ENCODE results near the gene IFT88. TPM values are rescaled to one million over a fixed set of nuclear protein-coding genes. Genes with fewer than 3 reads are reported as not detected.

Gene IFT88
- total RNA-seq, 8 experiments from 2014 or later: 8.9 to 31.7 (median 16.0) TPM

DNA sequence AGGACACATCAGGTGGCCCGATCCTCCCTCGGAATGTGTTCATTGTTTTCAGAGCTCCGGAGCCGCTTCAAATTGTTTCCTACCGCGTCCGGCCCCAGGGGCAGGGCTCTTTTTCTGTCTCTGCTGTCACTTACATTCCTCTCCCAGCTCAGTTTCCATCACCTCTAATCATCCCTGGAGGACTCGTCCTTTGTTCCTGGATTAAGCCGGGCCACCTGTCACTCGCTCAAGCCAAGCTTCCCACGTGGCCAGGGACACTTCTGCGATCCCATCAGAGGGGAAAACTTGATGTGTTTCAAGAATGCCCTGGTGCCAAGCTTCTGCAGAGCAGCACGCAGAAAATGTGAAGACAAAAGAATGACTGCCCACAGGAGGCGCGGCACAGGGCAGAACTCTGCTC, 150.0 kb downstream of the IFT88 start:
- WGBS, 10 experiments: 67 to 93% (median 72%) methylated on average over 3 to 13 of the region's 15 CpGs; no CpG with 5 or more reads in 3 of the 10 experiments
- H3K4me3 ChIP-seq: no peak overlapping the region
- H3K4me1 ChIP-seq (replicated peaks in 1 of 2): peaks cover 2 to 12% of the 10 kb centered on the region in 2 donors
- H3K27ac ChIP-seq: no peak overlapping the region
- ATAC-seq (replicated peaks in 6 of 8): no peak
- in situ Hi-C loops (cut with MboI; ENCODE audit: low pct_unique_long_range_greater_than_20kb in 2 of 9, low sequenced_read_pairs in 9 of 9, unreplicated experiment in 9 of 9): loop anchor here in 3 of 9 experiments (25.0 kb wide), 2 partner anchors 120 to 195 kb away; partner anchors contain the start of gene XPO4 (in 3 of the 3)

DNA sequence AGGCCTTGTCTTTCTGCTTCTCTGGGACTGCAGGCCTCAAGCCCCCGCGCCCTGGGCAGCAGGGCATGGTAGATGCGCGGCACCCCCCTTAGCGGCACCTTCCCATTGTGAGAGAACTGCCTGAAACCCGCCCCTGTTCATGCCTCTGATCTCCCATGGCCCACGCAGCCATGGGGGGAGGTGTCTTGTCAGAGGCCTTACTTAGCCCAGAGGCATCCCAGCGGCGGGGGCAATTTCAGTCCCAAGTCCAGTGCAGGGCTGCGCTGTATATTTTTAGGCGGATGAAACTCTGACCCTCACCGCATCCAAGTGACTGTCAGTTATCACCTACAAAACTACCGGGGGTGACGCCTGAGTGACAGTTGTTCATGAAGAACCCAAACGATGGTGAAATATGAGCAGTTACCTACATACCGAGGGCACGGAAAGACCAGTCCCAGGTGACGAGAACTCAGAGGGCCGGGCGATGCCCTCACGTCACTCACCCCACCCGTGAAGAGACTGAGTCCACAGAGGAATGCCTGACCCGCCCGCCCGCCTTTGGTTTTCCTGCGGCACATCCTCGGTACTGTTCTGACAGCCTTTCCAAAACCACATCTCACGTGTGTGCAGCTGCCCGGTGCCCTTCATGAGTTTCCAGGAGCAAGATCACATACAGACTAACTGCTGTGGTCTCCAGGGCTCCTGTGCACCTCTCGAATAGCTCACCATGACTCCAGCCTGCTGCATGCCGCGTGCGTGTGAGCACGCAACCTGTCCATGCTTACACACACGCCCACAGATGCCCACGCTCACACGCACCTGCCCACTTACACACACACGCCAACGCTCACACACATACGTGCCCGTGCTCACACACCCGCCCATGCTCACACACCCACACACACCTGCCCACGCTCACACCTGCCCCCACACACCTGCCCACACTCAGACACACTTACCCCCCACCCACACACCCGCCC, 150.9 kb downstream of the IFT88 start:
- Histone ChIP-seq H3K4me1 (replicated peaks in 1 of 2) (peaks cover 2 to 10% of the 10 kb centered on the region in 2 donors), H3K27ac (no peak overlapping the region), H3K4me3 (no peak overlapping the region)
- in situ Hi-C loops (cut with MboI; ENCODE audit: low pct_unique_long_range_greater_than_20kb in 2 of 9, low sequenced_read_pairs in 9 of 9, unreplicated experiment in 9 of 9): loop anchor here in 3 of 9 experiments (25.0 kb wide), 2 partner anchors 119 to 194 kb away; partner anchors contain the start of gene XPO4 (in 3 of the 3)
- 83 to 100% (median 96%) methylated on average over 1 to 10 of the region's 44 CpGs; no CpG with 5 or more reads in 3 of the 10 experiments for WGBS, 10 experiments
- ATAC-seq (replicated peaks in 6 of 8): no peak

- peaks cover 0 to 6% of the 10 kb centered on the region in 2 donors for H3K4me1 ChIP-seq (replicated peaks in 1 of 2)
- no peak overlapping the region for H3K4me3 ChIP-seq
- no peak for ATAC-seq (replicated peaks in 6 of 8)
- in situ Hi-C loops (cut with MboI; ENCODE audit: low pct_unique_long_range_greater_than_20kb in 2 of 9, low sequenced_read_pairs in 9 of 9, unreplicated experiment in 9 of 9): loop anchor here in 3 of 9 experiments (25.0 kb wide), 2 partner anchors 118 to 193 kb away; partner anchors contain the start of gene XPO4 (in 3 of the 3)
- WGBS, 10 experiments: 20 to 100% (median 95%) methylated on average over 1 to 5 of the region's 12 CpGs; no CpG with 5 or more reads in 2 of the 10 experiments
- no peak overlapping the region for H3K27ac ChIP-seq
These were observed 152.1 kb downstream of the IFT88 start for GRCh38 chr13:20718958-20719566.

DNA sequence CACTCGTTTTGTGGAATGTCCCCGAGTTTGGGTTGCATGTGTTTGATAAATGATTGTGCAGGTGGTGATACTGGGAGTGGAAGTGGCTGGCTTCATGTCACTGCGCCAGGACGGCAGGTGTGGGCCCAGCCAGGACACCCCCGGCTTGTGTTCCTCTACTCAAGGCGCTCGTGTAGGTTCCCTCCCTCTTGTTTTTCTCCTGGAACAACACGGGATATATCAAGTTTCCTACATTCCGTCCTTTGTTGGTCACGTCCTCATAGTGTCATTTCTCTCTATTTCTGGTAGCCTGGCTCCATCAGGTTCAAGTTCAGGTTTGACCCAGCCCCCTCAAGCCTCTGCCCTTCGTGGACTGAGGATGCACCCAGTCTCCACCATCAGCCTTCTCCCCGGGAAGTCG, 152.8 kb downstream of the IFT88 start:
- in situ Hi-C loops (cut with MboI; ENCODE audit: low pct_unique_long_range_greater_than_20kb in 2 of 9, low sequenced_read_pairs in 9 of 9, unreplicated experiment in 9 of 9): loop anchor here in 3 of 9 experiments (25.0 kb wide), 2 partner anchors 118 to 193 kb away; partner anchors contain the start of gene XPO4 (in 3 of the 3)
- Histone ChIP-seq H3K4me1 (replicated peaks in 1 of 2) (peaks cover 0 to 6% of the 10 kb centered on the region in 2 donors), H3K27ac (no peak overlapping the region), H3K4me3 (no peak overlapping the region)
- ATAC-seq (replicated peaks in 6 of 8): no peak
- 45 to 100% (median 86%) methylated on average over 2 to 12 of the region's 13 CpGs; no CpG with 5 or more reads in 3 of the 10 experiments for WGBS, 10 experiments

DNA sequence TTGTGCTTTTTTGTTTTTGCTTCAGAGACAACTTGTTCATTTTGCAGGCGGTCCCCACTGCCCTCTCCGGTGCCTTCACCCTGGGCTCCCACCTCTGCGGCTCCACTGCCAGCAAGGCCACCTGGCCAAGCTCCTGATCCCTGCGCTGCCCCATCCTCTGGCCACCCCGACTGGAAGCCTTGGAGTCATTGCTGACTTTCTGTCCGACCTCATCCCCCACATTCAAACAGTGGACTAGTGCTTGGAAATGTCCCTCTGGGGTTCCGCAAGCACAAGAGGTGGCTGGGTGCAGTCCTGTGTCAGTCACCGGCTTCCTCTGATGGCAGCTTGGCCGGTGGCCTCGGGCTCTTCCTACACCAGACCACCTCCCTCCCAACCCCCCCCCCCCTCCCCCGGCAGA, 153.5 kb downstream of the IFT88 start:
- ATAC-seq (replicated peaks in 6 of 8): no peak
- H3K4me3 ChIP-seq: no peak overlapping the region
- no peak overlapping the region for H3K27ac ChIP-seq
- WGBS, 10 experiments: 90 to 100% (median 91%) methylated on average over 2 to 5 of the region's 11 CpGs; no CpG with 5 or more reads in 7 of the 10 experiments
- in situ Hi-C loops (cut with MboI; ENCODE audit: low pct_unique_long_range_greater_than_20kb in 2 of 9, low sequenced_read_pairs in 9 of 9, unreplicated experiment in 9 of 9): loop anchor here in 3 of 9 experiments (25.0 kb wide), 2 partner anchors 117 to 192 kb away; partner anchors contain the start of gene XPO4 (in 3 of the 3)
- peaks cover 0 to 3% of the 10 kb centered on the region in 2 donors for H3K4me1 ChIP-seq (replicated peaks in 1 of 2)

DNA sequence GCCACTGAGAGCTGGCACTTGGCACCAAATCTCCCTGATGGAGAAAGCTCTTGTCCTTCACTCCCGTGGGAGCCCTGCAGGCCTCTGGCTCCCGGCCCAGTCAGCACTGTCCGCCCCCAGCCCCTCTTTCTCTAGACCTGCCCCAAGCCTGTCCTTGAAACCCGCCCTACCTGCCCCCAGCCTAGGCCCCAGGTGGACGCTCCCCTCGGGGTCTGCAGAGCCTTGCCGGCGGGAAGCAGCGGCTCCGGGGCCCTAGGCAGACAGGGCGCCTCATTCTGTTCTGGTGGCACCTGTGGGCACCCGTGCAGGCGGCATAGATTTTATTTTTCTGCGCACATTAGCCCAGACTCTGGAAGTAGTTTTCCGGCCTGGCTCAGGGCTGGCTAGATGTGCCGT, 154.1 kb downstream of the IFT88 start:
- peaks cover 0 to 3% of the 10 kb centered on the region in 2 donors for H3K4me1 ChIP-seq (replicated peaks in 1 of 2)
- H3K27ac ChIP-seq: peak overlapping the region in 1 of 2 donors; percentile 50
- 83 to 100% methylated on average over 1 to 2 of the region's 16 CpGs; no CpG with 5 or more reads in 8 of the 10 experiments for WGBS, 10 experiments
- H3K4me3 ChIP-seq: no peak overlapping the region
- no peak for ATAC-seq (replicated peaks in 6 of 8)
- in situ Hi-C loops (cut with MboI; ENCODE audit: low pct_unique_long_range_greater_than_20kb in 2 of 9, low sequenced_read_pairs in 9 of 9, unreplicated experiment in 9 of 9): loop anchor here in 3 of 9 experiments (25.0 kb wide), 2 partner anchors 116 to 191 kb away; partner anchors contain the start of gene XPO4 (in 3 of the 3)

GRCh38 chr13:20721454-20722357, 154.7 kb downstream of the IFT88 start:
- Histone ChIP-seq H3K4me3 (peak overlapping the region in 1 of 5 donors; percentile 25), H3K4me1 (replicated peaks in 1 of 2) (peaks cover 0 to 3% of the 10 kb centered on the region in 2 donors), H3K27ac (peak overlapping the region in 1 of 2 donors; percentile 50)
- ATAC-seq (replicated peaks in 6 of 8): peak in 7 of 8 experiments; percentile 24 to 76 (median 46)
- 3 to 87% (median 32%) methylated on average over 2 to 19 of the region's 81 CpGs; no CpG with 5 or more reads in 2 of the 10 experiments for WGBS, 10 experiments
- in situ Hi-C loops (cut with MboI; ENCODE audit: low pct_unique_long_range_greater_than_20kb in 2 of 9, low sequenced_read_pairs in 9 of 9, unreplicated experiment in 9 of 9): loop anchor here in 3 of 9 experiments (25.0 kb wide), 2 partner anchors 116 to 191 kb away; partner anchors contain the start of gene XPO4 (in 3 of the 3)

DNA sequence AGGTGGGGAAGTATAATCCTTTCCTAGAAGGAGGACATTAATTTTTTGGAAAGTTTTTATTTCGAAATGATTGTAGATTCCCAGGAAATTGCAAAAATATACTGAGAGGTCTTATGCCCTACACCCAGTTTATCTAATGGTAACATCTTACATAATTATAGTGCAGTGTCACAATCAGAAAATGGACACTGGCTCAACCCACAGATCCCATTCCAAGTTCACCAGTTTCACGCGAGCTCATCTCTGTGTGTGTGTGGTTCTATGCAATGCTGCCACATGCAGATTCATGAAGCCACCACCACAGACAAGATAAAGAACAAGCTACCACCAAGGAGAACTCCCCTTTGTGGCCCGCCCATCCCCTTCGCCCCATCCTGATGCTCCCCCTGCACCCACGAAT, 160.9 kb downstream of the IFT88 start:
- no peak for ATAC-seq (replicated peaks in 6 of 8)
- in situ Hi-C loops (cut with MboI; ENCODE audit: low pct_unique_long_range_greater_than_20kb in 2 of 9, low sequenced_read_pairs in 9 of 9, unreplicated experiment in 9 of 9): no loop called here
- Histone ChIP-seq H3K4me1 (replicated peaks in 1 of 2) (no peaks in the 10 kb centered on the region), H3K4me3 (no peak overlapping the region), H3K27ac (no peak overlapping the region)
- 42 to 100% (median 66%) methylated on average over 1 to 4 of the region's 6 CpGs; no CpG with 5 or more reads in 4 of the 10 experiments for WGBS, 10 experiments

- H3K27ac ChIP-seq: no peak overlapping the region
- no peak overlapping the region for H3K4me3 ChIP-seq
- 19 to 100% (median 90%) methylated on average over 1 to 10 of the region's 14 CpGs; no CpG with 5 or more reads in 2 of the 10 experiments for WGBS, 10 experiments
- in situ Hi-C loops (cut with MboI; ENCODE audit: low pct_unique_long_range_greater_than_20kb in 2 of 9, low sequenced_read_pairs in 9 of 9, unreplicated experiment in 9 of 9): no loop called here
- peak in 3 of 8 experiments; percentile 48 to 77 (median 54) for ATAC-seq (replicated peaks in 6 of 8)
- no peaks in the 10 kb centered on the region for H3K4me1 ChIP-seq (replicated peaks in 1 of 2)
These were observed 161.8 kb downstream of the IFT88 start for GRCh38 chr13:20728579-20729311.

DNA sequence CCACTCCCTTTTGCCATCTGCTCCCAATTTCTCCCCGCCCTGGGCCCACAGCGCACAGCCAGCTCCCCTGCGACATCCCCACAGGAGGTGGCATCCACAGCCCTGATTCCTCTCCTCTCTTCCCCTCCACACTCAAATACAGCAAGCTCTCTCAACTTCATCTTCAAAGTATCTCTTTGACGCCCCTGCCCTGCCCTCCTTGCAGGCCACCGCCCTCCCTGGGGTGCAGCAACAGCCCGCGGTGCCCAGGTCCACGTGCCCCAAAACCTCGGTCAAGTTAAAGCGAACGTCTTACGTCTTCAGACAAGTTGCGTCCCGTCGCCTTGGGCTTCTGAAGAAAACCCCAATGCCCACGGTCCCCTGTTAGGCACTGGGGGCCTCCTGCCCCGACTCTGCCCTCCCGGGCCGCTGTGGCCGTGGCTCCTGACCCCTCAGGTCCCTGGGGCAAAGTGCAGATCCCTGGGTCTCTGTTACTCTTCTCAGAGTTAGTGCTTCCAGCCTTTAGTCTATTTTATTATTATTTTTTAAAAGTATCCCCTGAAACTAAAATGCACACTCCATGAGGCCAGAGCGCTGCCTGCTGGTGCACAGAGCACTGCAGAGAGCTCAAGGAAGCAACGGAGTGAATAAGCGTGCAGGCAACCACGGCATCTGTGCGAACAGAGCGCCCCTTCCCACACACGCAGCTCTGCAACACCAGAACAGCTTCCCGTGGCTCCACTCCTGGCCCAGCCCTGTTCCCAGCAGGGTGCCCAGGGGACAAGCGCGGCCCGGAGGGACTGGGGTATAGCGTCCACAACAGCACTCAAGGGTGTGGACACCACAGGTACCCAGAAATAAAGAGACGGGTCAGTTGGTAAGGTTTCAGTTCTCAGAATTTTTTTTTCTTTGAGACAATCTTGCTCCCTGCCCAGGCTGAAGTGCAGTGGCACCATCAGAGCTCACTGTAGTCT, 163.0 kb downstream of the IFT88 start:
- no peaks in the 10 kb centered on the region for H3K4me1 ChIP-seq (replicated peaks in 1 of 2)
- in situ Hi-C loops (cut with MboI; ENCODE audit: low pct_unique_long_range_greater_than_20kb in 2 of 9, low sequenced_read_pairs in 9 of 9, unreplicated experiment in 9 of 9): no loop called here
- WGBS, 10 experiments: 82 to 100% (median 89%) methylated on average over 1 to 12 of the region's 33 CpGs; no CpG with 5 or more reads in 6 of the 10 experiments

More for the DNA sequence above, 163.0 kb downstream of the IFT88 start:
- no peak overlapping the region for H3K27ac ChIP-seq
- ATAC-seq (replicated peaks in 6 of 8): no peak
- H3K4me3 ChIP-seq: no peak overlapping the region

Data from motor neuron (in vitro differentiated cells).